HCT116 (cell line): Measurements from ENCODE around the gene VANGL2. TPM values are rescaled to one million over a fixed set of nuclear protein-coding genes. Genes with fewer than 3 reads are reported as not detected.

Experiments used
- ATAC-seq: fragments of 200-7000 bp; cut with Tn5 transposase; 2 replicates; pipeline ENCODE4 v1.9.1; 2020; ENCODE audit warnings: mild to moderate bottlenecking, moderate library complexity
- BruUV-seq: library from RNA; stranded (reverse); fragments of 400-500 nt; replicated peaks from 2 replicates; lab custom pipeline; 2021; lab: Mats Ljungman, UMichigan
- CTCF ChIA-PET: fragments of 300-600 bp; sonication (Branson Sonifier 250); formaldehyde crosslinking; loops from one replicate; lab custom pipeline; 2021; ENCODE audit warnings: antibody characterized with exemption; lab: Charles Lee
- POLR2A ChIA-PET: fragments of 300-600, 350-600 bp; sonication (Branson Sonifier 250); formaldehyde crosslinking; loops from one replicate; lab custom pipeline; 2021; ENCODE audit warnings: antibody characterized with exemption; lab: Charles Lee
- RAD21 ChIA-PET, 2 experiments: fragments of 300-600 bp; sonication (Branson Sonifier 250); formaldehyde crosslinking; loops; one replicate each; lab custom pipeline; 2023; ENCODE audit warnings: low total read pairs in 2 of 2; ENCODE audit not compliant: uncharacterized antibody in 2 of 2, unreplicated experiment in 2 of 2, low non-redundant PET in 1 of 2; lab: Charles Lee
- DNase-seq: peaks from one replicate; pipeline ENCODE4 v3.0.0-alpha.2; 2010; ENCODE audit warnings: low read depth, low spot score
- H2AFZ ChIP-seq: fragments of 200-600 bp; shearing (Covaris generic), sonication (generic); 2 replicates; pipeline ENCODE4 v1.6.1; 2017; ENCODE audit warnings: low read depth, mixed run types, mixed read lengths, antibody characterized with exemption, low read length; ENCODE audit not compliant: poor library complexity, severe bottlenecking
- H3K27ac ChIP-seq: 2 replicates; pipeline ENCODE4 v1.5.1; 2012; ENCODE audit warnings: low read depth, low read length
- H3K27me3 ChIP-seq: fragments of 200-600 bp; sonication (generic); 2 replicates; pipeline ENCODE4 v1.6.1; 2016; ENCODE audit warnings: mixed run types, low read length, mixed read lengths; ENCODE audit not compliant: insufficient read depth
- H3K36me3 ChIP-seq, 2 experiments: fragments of 200-500 bp in 1 of 2; fragments of 200-600 bp in 1 of 2; sonication (Bioruptor generic) in 1 of 2; sonication (generic) in 1 of 2; 2 replicates each; pipeline versions ENCODE4 v1.5.1 to v1.6.1; 2014 to 2016; ENCODE audit warnings: low read length in 2 of 2, inconsistent platforms in 1 of 2, mixed read lengths in 1 of 2, mixed run types in 1 of 2; ENCODE audit not compliant: insufficient read depth in 2 of 2, control insufficient read depth in 1 of 2
- H3K4me1 ChIP-seq, 2 experiments: fragments of 200-600 bp in 1 of 2; sonication (generic) in 1 of 2; 2 replicates each; pipeline versions ENCODE4 v1.5.1 to v1.6.1; 2012 to 2017; ENCODE audit warnings: low read length in 2 of 2, inconsistent platforms in 1 of 2, mild to moderate bottlenecking in 1 of 2, mixed read lengths in 1 of 2, mixed run types in 1 of 2, moderate library complexity in 1 of 2; ENCODE audit not compliant: insufficient read depth in 2 of 2, control insufficient read depth in 1 of 2
- H3K4me2 ChIP-seq: fragments of 200-600 bp; sonication (generic); 2 replicates; pipeline ENCODE4 v1.6.1; 2017; ENCODE audit warnings: mixed run types, low read length, mixed read lengths
- H3K4me3 ChIP-seq, 2 experiments: fragments of 200-600 bp in 1 of 2; sonication (generic) in 1 of 2; replicated peaks in 1 of 2; 2 replicates each; pipeline ENCODE4 v1.5.1; 2011 to 2016; ENCODE audit warnings: low read length in 2 of 2, control low read depth in 1 of 2, low read depth in 1 of 2, mild to moderate bottlenecking in 1 of 2, mixed read lengths in 1 of 2, mixed run types in 1 of 2
- H3K79me2 ChIP-seq: fragments of 200-600 bp; sonication (generic); 2 replicates; pipeline ENCODE4 v1.6.1; 2017; ENCODE audit warnings: mild to moderate bottlenecking, mixed run types, low read length, moderate library complexity, mixed read lengths; ENCODE audit not compliant: insufficient read depth
- H3K9ac ChIP-seq: fragments of 200-600 bp; sonication (generic); 2 replicates; pipeline ENCODE4 v1.6.1; 2016; ENCODE audit warnings: low read length, mixed read lengths
- H3K9me2 ChIP-seq: fragments of 200-600 bp; sonication (generic), shearing (Covaris generic); 2 replicates; pipeline ENCODE4 v1.6.1; 2017; ENCODE audit warnings: mixed run types, mild to moderate bottlenecking, moderate library complexity; ENCODE audit not compliant: insufficient read depth
- H3K9me3 ChIP-seq, 2 experiments: fragments of 200-500 bp in 1 of 2; fragments of 200-600 bp in 1 of 2; sonication (Bioruptor generic) in 1 of 2; sonication (generic) in 1 of 2; 2 replicates each; pipeline ENCODE4 v1.6.1; 2014 to 2017; ENCODE audit warnings: low read length in 2 of 2, mixed read lengths in 2 of 2, inconsistent platforms in 1 of 2, low read depth in 1 of 2, mild to moderate bottlenecking in 1 of 2, mixed run types in 1 of 2, moderate library complexity in 1 of 2; ENCODE audit not compliant: control insufficient read depth in 1 of 2, insufficient read depth in 1 of 2
- H4K20me1 ChIP-seq: fragments of 200-600 bp; sonication (generic), shearing (Covaris generic); 2 replicates; pipeline ENCODE4 v1.6.1; 2017; ENCODE audit warnings: mixed run types, mild to moderate bottlenecking, moderate library complexity; ENCODE audit not compliant: insufficient read depth
- CBX3 ChIP-seq: IDR thresholded peaks from 2 replicates; pipeline ENCODE4 v1.6.1; 2012; ENCODE audit warnings: low read depth
- CEBPB ChIP-seq: IDR thresholded peaks from 2 replicates; pipeline ENCODE4 v1.6.1; 2012; ENCODE audit warnings: low read depth
- EGR1 ChIP-seq: IDR thresholded peaks from 2 replicates; pipeline ENCODE4 v1.6.1; 2012; ENCODE audit warnings: low read depth
- EZH2 ChIP-seq: fragments of 200-600 bp; sonication (generic); IDR thresholded peaks from 2 replicates; pipeline ENCODE4 v1.6.1; 2017; ENCODE audit warnings: antibody characterized with exemption, mixed run types
- FOSL1 ChIP-seq: IDR thresholded peaks from 2 replicates; pipeline ENCODE4 v1.6.1; 2012; ENCODE audit warnings: low read depth
- JUND ChIP-seq: IDR thresholded peaks from 2 replicates; pipeline ENCODE4 v1.6.1; 2012
- POLR2AphosphoS5 ChIP-seq: IDR thresholded peaks from 2 replicates; pipeline ENCODE4 v1.6.1; 2011; ENCODE audit warnings: mild to moderate bottlenecking, low read depth, low read length, moderate library complexity
- RAD21 ChIP-seq: IDR thresholded peaks from 2 replicates; pipeline ENCODE4 v1.6.1; 2012; ENCODE audit warnings: low read depth, mild to moderate bottlenecking
- SIN3A ChIP-seq: IDR thresholded peaks from 2 replicates; pipeline ENCODE4 v1.6.1; 2012; ENCODE audit warnings: low read depth
- SP1 ChIP-seq: IDR thresholded peaks from 2 replicates; pipeline ENCODE4 v1.6.1; 2012; ENCODE audit warnings: low read depth
- SRF ChIP-seq: IDR thresholded peaks from 2 replicates; pipeline ENCODE4 v1.6.1; 2012; ENCODE audit warnings: low read depth
- TCF7L2 ChIP-seq: IDR thresholded peaks from 2 replicates; pipeline ENCODE4 v1.7.0; 2011; ENCODE audit warnings: borderline replicate concordance, inconsistent platforms; ENCODE audit not compliant: insufficient read depth, insufficient read length; ENCODE audit errors: extremely low read depth
- YY1 ChIP-seq: IDR thresholded peaks from 2 replicates; pipeline ENCODE4 v1.6.1; 2011; ENCODE audit warnings: low read length, low read depth, moderate library complexity, mild to moderate bottlenecking; ENCODE audit not compliant: insufficient replicate concordance; ENCODE audit errors: extremely low read depth
- ZNF274 ChIP-seq: fragments of 200-500 bp; sonication (Bioruptor generic); IDR thresholded peaks from 2 replicates; pipeline ENCODE4 v1.6.1; 2014; ENCODE audit warnings: mild to moderate bottlenecking, low read depth, low read length, inconsistent platforms
- intact Hi-C: fragments of 100-400 bp; cut with micrococcal nuclease; formaldehyde crosslinking; loops from 2 replicates; pipeline ENCODE4 v1.10.0; 2022
- total RNA-seq: library from RNA; stranded (reverse); gene quantifications from one replicate; pipeline ENCODE4 v1.2.1, GENCODE V29; 2021; ENCODE audit not compliant: unreplicated experiment
- TF ChIP-seq, protein P1 (sequence below): IDR thresholded peaks from 2 replicates; pipeline ENCODE4 v1.6.1; 2012
- TF ChIP-seq, protein P2 (sequence below), 3 experiments: fragments of 200-600 bp in 1 of 3; sonication (generic) in 1 of 3; IDR thresholded peaks in 2 of 3; conservative IDR thresholded peaks in 1 of 3; 2 replicates each; pipeline ENCODE4 v1.5.1; 2012 to 2017; ENCODE audit warnings: low read depth in 2 of 3, low read length in 2 of 3, antibody characterized with exemption in 1 of 3, borderline replicate concordance in 1 of 3, control low read depth in 1 of 3, mild to moderate bottlenecking in 1 of 3, mixed read lengths in 1 of 3, mixed run types in 1 of 3, moderate library complexity in 1 of 3; ENCODE audit not compliant: insufficient read depth in 1 of 3
- TF ChIP-seq, protein P3 (sequence below): IDR thresholded peaks from 2 replicates; pipeline ENCODE4 v1.6.1; 2012
- TF ChIP-seq, protein P4 (sequence below): IDR thresholded peaks from 2 replicates; pipeline ENCODE4 v1.6.1; 2011; ENCODE audit warnings: mild to moderate bottlenecking, low read length, moderate library complexity; ENCODE audit not compliant: insufficient replicate concordance; ENCODE audit errors: extremely low read depth
- TF ChIP-seq, protein P5 (sequence below): IDR thresholded peaks from 2 replicates; pipeline ENCODE4 v1.6.1; 2012; ENCODE audit warnings: low read depth

VANGL2 gene
- total RNA-seq, 1 experiment from 2014 or later: 1.1 TPM

DNA sequence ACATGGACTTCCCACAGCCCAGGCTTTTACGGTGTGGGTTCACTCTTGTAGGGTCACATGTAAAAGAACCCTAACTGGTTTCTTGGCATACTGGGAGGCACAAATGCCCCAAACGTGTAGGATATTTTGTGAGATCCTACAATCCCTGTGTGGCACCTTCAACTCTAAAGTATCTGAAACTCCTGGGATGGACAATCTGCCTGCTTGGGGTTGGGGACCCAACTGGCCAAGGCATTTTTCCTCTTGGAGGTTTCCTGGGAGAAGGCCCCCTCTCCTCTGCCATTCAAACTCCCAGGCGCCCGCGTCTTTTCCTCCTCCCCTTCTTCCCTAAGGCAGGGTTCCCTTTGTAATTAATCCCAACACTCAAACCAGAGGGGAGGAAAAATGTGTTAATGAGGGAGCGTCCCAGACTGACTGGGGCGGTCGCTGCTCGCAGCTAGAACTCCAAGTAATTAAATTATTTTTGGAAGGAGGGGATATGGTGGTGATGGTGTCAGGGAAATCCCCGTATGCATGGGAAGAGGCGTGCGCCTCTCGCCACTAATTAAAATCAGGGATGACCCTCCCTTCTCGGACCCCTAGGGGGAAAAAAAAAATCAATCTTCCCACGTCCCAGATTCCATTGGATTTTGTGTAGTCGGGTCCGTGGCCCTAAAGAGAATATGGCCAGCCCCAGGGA, 681 bp upstream of the VANGL2 start:
- Histone ChIP-seq H3K79me2 (no peaks in the 10 kb centered on the region), H3K4me1 (peaks cover 0 to 6% of the 10 kb centered on the region in 2 experiments; a peak in 1 of 4 replicates), H3K27ac (no peak overlapping the region), H3K9me2 (no peaks in the 10 kb centered on the region), H2AFZ (no peak overlapping the region), H3K4me2 (no peak overlapping the region), H3K9me3 (no peaks in the 10 kb centered on the region), H3K9ac (no peak overlapping the region), H3K27me3 (no peaks in the 10 kb centered on the region), H3K36me3 (no peaks in the 10 kb centered on the region), H4K20me1 (no peaks in the 10 kb centered on the region), H3K4me3 (no peak overlapping the region)
- TF ChIP-seq TCF7L2 (no peak), CBX3 (no peak), SP1 (no peak), CEBPB (no peak), YY1 (no peak), ZNF274 (no peak), FOSL1 (no peak), EGR1 (no peak), POLR2AphosphoS5 (no peak), RAD21 (no peak), SIN3A (no peak), EZH2 (no peak), SRF (no peak), JUND (no peak)
- TF ChIP-seq, protein P1, sequence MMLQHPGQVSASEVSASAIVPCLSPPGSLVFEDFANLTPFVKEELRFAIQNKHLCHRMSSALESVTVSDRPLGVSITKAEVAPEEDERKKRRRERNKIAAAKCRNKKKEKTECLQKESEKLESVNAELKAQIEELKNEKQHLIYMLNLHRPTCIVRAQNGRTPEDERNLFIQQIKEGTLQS: no peak
- TF ChIP-seq, protein P2, sequence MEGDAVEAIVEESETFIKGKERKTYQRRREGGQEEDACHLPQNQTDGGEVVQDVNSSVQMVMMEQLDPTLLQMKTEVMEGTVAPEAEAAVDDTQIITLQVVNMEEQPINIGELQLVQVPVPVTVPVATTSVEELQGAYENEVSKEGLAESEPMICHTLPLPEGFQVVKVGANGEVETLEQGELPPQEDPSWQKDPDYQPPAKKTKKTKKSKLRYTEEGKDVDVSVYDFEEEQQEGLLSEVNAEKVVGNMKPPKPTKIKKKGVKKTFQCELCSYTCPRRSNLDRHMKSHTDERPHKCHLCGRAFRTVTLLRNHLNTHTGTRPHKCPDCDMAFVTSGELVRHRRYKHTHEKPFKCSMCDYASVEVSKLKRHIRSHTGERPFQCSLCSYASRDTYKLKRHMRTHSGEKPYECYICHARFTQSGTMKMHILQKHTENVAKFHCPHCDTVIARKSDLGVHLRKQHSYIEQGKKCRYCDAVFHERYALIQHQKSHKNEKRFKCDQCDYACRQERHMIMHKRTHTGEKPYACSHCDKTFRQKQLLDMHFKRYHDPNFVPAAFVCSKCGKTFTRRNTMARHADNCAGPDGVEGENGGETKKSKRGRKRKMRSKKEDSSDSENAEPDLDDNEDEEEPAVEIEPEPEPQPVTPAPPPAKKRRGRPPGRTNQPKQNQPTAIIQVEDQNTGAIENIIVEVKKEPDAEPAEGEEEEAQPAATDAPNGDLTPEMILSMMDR (IDR thresholded peaks at IDR 0.05 in 2 of 3, conservative IDR thresholded peaks at IDR 0.05 in 1 of 3; ENCODE audit: borderline replicate concordance in 1 of 3, insufficient read depth in 1 of 3, low read depth in 2 of 3, low read length in 2 of 3): no peak
- TF ChIP-seq, protein P3, sequence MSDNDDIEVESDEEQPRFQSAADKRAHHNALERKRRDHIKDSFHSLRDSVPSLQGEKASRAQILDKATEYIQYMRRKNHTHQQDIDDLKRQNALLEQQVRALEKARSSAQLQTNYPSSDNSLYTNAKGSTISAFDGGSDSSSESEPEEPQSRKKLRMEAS: no peak
- TF ChIP-seq, protein P4, sequence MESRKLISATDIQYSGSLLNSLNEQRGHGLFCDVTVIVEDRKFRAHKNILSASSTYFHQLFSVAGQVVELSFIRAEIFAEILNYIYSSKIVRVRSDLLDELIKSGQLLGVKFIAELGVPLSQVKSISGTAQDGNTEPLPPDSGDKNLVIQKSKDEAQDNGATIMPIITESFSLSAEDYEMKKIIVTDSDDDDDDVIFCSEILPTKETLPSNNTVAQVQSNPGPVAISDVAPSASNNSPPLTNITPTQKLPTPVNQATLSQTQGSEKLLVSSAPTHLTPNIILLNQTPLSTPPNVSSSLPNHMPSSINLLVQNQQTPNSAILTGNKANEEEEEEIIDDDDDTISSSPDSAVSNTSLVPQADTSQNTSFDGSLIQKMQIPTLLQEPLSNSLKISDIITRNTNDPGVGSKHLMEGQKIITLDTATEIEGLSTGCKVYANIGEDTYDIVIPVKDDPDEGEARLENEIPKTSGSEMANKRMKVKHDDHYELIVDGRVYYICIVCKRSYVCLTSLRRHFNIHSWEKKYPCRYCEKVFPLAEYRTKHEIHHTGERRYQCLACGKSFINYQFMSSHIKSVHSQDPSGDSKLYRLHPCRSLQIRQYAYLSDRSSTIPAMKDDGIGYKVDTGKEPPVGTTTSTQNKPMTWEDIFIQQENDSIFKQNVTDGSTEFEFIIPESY: no peak
- TF ChIP-seq, protein P5, sequence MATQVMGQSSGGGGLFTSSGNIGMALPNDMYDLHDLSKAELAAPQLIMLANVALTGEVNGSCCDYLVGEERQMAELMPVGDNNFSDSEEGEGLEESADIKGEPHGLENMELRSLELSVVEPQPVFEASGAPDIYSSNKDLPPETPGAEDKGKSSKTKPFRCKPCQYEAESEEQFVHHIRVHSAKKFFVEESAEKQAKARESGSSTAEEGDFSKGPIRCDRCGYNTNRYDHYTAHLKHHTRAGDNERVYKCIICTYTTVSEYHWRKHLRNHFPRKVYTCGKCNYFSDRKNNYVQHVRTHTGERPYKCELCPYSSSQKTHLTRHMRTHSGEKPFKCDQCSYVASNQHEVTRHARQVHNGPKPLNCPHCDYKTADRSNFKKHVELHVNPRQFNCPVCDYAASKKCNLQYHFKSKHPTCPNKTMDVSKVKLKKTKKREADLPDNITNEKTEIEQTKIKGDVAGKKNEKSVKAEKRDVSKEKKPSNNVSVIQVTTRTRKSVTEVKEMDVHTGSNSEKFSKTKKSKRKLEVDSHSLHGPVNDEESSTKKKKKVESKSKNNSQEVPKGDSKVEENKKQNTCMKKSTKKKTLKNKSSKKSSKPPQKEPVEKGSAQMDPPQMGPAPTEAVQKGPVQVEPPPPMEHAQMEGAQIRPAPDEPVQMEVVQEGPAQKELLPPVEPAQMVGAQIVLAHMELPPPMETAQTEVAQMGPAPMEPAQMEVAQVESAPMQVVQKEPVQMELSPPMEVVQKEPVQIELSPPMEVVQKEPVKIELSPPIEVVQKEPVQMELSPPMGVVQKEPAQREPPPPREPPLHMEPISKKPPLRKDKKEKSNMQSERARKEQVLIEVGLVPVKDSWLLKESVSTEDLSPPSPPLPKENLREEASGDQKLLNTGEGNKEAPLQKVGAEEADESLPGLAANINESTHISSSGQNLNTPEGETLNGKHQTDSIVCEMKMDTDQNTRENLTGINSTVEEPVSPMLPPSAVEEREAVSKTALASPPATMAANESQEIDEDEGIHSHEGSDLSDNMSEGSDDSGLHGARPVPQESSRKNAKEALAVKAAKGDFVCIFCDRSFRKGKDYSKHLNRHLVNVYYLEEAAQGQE: no peak
- intact Hi-C loops: no loop called here
- no TSS peak for BruUV-seq
- ATAC-seq (no peak), DNase-seq (no peak)
- ChIA-PET POLR2A (no interaction called here), CTCF (no interaction called here), RAD21 (no interaction called here)
